BE2C (cell line): ENCODE results near the gene ANKRD61.
A peak's percentile ranks its signal among the peaks of the same experiment; 100 is the strongest.

Experiments used
- DNase-seq: peaks from one replicate; pipeline ENCODE4 v3.0.0-alpha.2; 2020
- H3K27me3 ChIP-seq: fragments of 250-450 bp; sonication (Bioruptor Pico); 2 replicates; pipeline ENCODE4 v1.5.1; 2020; ENCODE audit warnings: mild to moderate bottlenecking
- H3K36me3 ChIP-seq: fragments of 250-450 bp; sonication (Bioruptor Pico); 2 replicates; pipeline ENCODE4 v1.5.1; 2020; ENCODE audit warnings: mild to moderate bottlenecking
- H3K4me1 ChIP-seq: fragments of 250-450 bp; sonication (Bioruptor Pico); 2 replicates; pipeline ENCODE4 v1.5.1; 2020
- H3K4me3 ChIP-seq: 2 replicates; pipeline ENCODE4 v1.5.1; 2011; ENCODE audit warnings: low read depth, low read length
- H3K9me3 ChIP-seq: fragments of 250-450 bp; sonication (Bioruptor Pico); 2 replicates; pipeline ENCODE4 v1.5.1; 2020
- CTCF ChIP-seq: IDR thresholded peaks from 2 replicates; pipeline ENCODE4 v1.5.1; 2012; ENCODE audit warnings: mild to moderate bottlenecking, low read depth, low read length

ANKRD61 gene

GRCh38 chr7:6011541-6011940, 19.6 kb upstream of the ANKRD61 start:
- H3K4me1 ChIP-seq: no peaks in the 10 kb centered on the region; the same call in 1 of the 2 replicates
- H3K4me3 ChIP-seq: no peak overlapping the region
- H3K9me3 ChIP-seq: no peaks in the 10 kb centered on the region
- no peaks in the 10 kb centered on the region for H3K27me3 ChIP-seq
- no peak for TF ChIP-seq CTCF
- H3K36me3 ChIP-seq: peaks cover 45% of the 10 kb centered on the region
- DNase-seq: no peak

GRCh38 chr7:6012355-6013104, 18.6 kb upstream of the ANKRD61 start:
- TF ChIP-seq CTCF: no peak
- no peak for DNase-seq
- Histone ChIP-seq H3K4me3 (no peak overlapping the region), H3K27me3 (no peaks in the 10 kb centered on the region), H3K4me1 (no peaks in the 10 kb centered on the region; the same call in 1 of the 2 replicates), H3K9me3 (no peaks in the 10 kb centered on the region), H3K36me3 (peaks cover 55% of the 10 kb centered on the region)

GRCh38 chr7:6015917-6016652, 15.1 kb upstream of the ANKRD61 start:
- no peak overlapping the region for H3K4me3 ChIP-seq
- H3K4me1 ChIP-seq: no peaks in the 10 kb centered on the region; the same call in 1 of the 2 replicates
- H3K9me3 ChIP-seq: no peaks in the 10 kb centered on the region
- TF ChIP-seq CTCF: no peak
- H3K27me3 ChIP-seq: no peaks in the 10 kb centered on the region
- peaks cover 79% of the 10 kb centered on the region for H3K36me3 ChIP-seq
- DNase-seq: peak; percentile 56

GRCh38 chr7:6016653-6016966, 14.6 kb upstream of the ANKRD61 start:
- Histone ChIP-seq H3K4me1 (no peaks in the 10 kb centered on the region; the same call in 1 of the 2 replicates), H3K4me3 (no peak overlapping the region), H3K36me3 (peaks cover 80% of the 10 kb centered on the region), H3K9me3 (no peaks in the 10 kb centered on the region), H3K27me3 (no peaks in the 10 kb centered on the region)
- no peak for TF ChIP-seq CTCF
- DNase-seq: no peak

GRCh38 chr7:6020371-6021286, 10.5 kb upstream of the ANKRD61 start:
- DNase-seq: no peak
- Histone ChIP-seq H3K36me3 (peaks cover 96% of the 10 kb centered on the region), H3K9me3 (no peaks in the 10 kb centered on the region), H3K4me3 (no peak overlapping the region), H3K4me1 (no peaks in the 10 kb centered on the region), H3K27me3 (no peaks in the 10 kb centered on the region)
- no peak for TF ChIP-seq CTCF
